IPS DF 19.7 (cell line): ENCODE data around the gene AGO3.
"Not testable (repeated sequence)": the region's sequence is repeated elsewhere in the genome, so short reads cannot be mapped to it uniquely, and the experiment has no call there.

Source experiments
- DNase-seq: peaks from one replicate; pipeline ENCODE4 v3.0.0-alpha.2; 2013; ENCODE audit warnings: low read depth, low spot score

Gene AGO3

GRCh38 chr1:36007741-36008140 is 76.8 kb downstream of the AGO3 start:
- DNase-seq, result no peak

GRCh38 chr1:36008546-36009197 is 77.8 kb downstream of the AGO3 start:
- no peak for DNase-seq

- no peak for DNase-seq
Measured at GRCh38 chr1:36014722-36015220, 83.9 kb downstream of the AGO3 start.

- no peak for DNase-seq
Measured at GRCh38 chr1:36016686-36017085, 85.8 kb downstream of the AGO3 start.

- DNase-seq, result no peak
Measured at GRCh38 chr1:36023098-36023769, 92.3 kb downstream of the AGO3 start.

GRCh38 chr1:36024024-36024423 is 93.1 kb downstream of the AGO3 start:
- not testable (repeated sequence) for DNase-seq

GRCh38 chr1:36024847-36025246 is 93.9 kb downstream of the AGO3 start:
- DNase-seq, result no peak

GRCh38 chr1:36027766-36028165 is 96.9 kb downstream of the AGO3 start:
- no peak for DNase-seq

GRCh38 chr1:36031441-36031840 is 100.5 kb downstream of the AGO3 start:
- DNase-seq, result no peak

GRCh38 chr1:36034692-36035091 is 103.8 kb downstream of the AGO3 start:
- no peak for DNase-seq

GRCh38 chr1:36035154-36035553 is 104.2 kb downstream of the AGO3 start:
- DNase-seq, result no peak

GRCh38 chr1:36040238-36040637 is 109.3 kb downstream of the AGO3 start:
- DNase-seq, result no peak

GRCh38 chr1:36051821-36052220 is 120.9 kb downstream of the AGO3 start:
- no peak for DNase-seq

GRCh38 chr1:36053978-36054377 is 123.1 kb downstream of the AGO3 start:
- DNase-seq, result no peak

- DNase-seq, result no peak
Measured at GRCh38 chr1:36055706-36056105, 124.8 kb downstream of the AGO3 start.

- DNase-seq, result no peak
Measured at GRCh38 chr1:36062315-36062714, 131.4 kb downstream of the AGO3 start.

GRCh38 chr1:36067871-36068270 is 137.0 kb downstream of the AGO3 start:
- DNase-seq, result no peak

- DNase-seq, result no peak
Measured at GRCh38 chr1:36068866-36069265, 138.0 kb downstream of the AGO3 start.

GRCh38 chr1:36070349-36070748 is 139.4 kb downstream of the AGO3 start:
- DNase-seq, result no peak

- DNase-seq, result no peak
Measured at GRCh38 chr1:36076979-36077573, 146.2 kb downstream of the AGO3 start.

GRCh38 chr1:36080236-36080635 is 149.3 kb downstream of the AGO3 start:
- DNase-seq, result no peak

- no peak for DNase-seq
Measured at GRCh38 chr1:36080801-36081200, 149.9 kb downstream of the AGO3 start.

- DNase-seq, result no peak
Measured at GRCh38 chr1:36081926-36082485, 151.1 kb downstream of the AGO3 start.
